Effector memory CD4-positive, alpha-beta T cell (primary cell): Measurements from ENCODE around the gene AP4S1.
"Not testable (repeated sequence)": the region's sequence is repeated elsewhere in the genome, so short reads cannot be mapped to it uniquely, and the experiment has no call there.

Experiments
- DNase-seq, 3 donors: peaks; one replicate each; pipeline ENCODE4 v3.0.0-alpha.2; 2020
- H3K27ac ChIP-seq: 2 replicates; pipeline ENCODE4 v1.7.0; 2013; ENCODE audit warnings: mild to moderate bottlenecking, low read length, moderate library complexity; ENCODE audit not compliant: insufficient read depth, poor library complexity, severe bottlenecking
- H3K27me3 ChIP-seq: replicated peaks from 2 replicates; pipeline ENCODE4 v1.7.0; 2013; ENCODE audit warnings: mild to moderate bottlenecking, low read length; ENCODE audit not compliant: insufficient read depth, control insufficient read depth, poor library complexity, severe bottlenecking
- H3K36me3 ChIP-seq: 2 replicates; pipeline ENCODE4 v1.7.0; 2013; ENCODE audit warnings: mild to moderate bottlenecking, low read length, moderate library complexity; ENCODE audit not compliant: control insufficient read depth, insufficient read depth
- H3K4me1 ChIP-seq: 2 replicates; pipeline ENCODE4 v1.7.0; 2013; ENCODE audit warnings: low read length, mild to moderate bottlenecking; ENCODE audit not compliant: control insufficient read depth, insufficient read depth, poor library complexity, severe bottlenecking
- H3K4me3 ChIP-seq: 2 replicates; pipeline ENCODE4 v1.7.0; 2013; ENCODE audit warnings: low read length, low read depth, mild to moderate bottlenecking; ENCODE audit not compliant: insufficient read depth, poor library complexity, severe bottlenecking
- H3K9me3 ChIP-seq: 2 replicates; pipeline ENCODE4 v1.7.0; 2013; ENCODE audit warnings: mild to moderate bottlenecking, low read length, moderate library complexity; ENCODE audit not compliant: control insufficient read depth
- total RNA-seq, 3 donors: gene quantifications; one replicate each; lab custom pipeline; 2026; lab: John Stamatoyannopoulos, UW

AP4S1 gene
- total RNA-seq, result 20.5 to 23.3 (median 21.1) reads per million in 3 donors

- H3K27ac ChIP-seq, result peak within 1 kb of the TSS; percentile 92
- no peaks in the 10 kb centered on the region for H3K9me3 ChIP-seq
- H3K4me1 ChIP-seq, result peaks cover 12% of the 10 kb centered on the region
- H3K36me3 ChIP-seq, result no peaks in the 10 kb centered on the region
- H3K4me3 ChIP-seq, result peak within 1 kb of the TSS; percentile 96
- H3K27me3 ChIP-seq, result no peaks in the 10 kb centered on the region
- peak; percentile 23 to 32 (median 28) for DNase-seq
Measured at GRCh38 chr14:31025367-31026076, at the start of gene AP4S1. TSS of gene AP4S1 (plus strand) at chr14:31025649. CDS start at chr14:31066197, 40,548 bp downstream.

GRCh38 chr14:30977752-30978151 is 47.7 kb upstream of the AP4S1 start:
- H3K27me3 ChIP-seq, result no peaks in the 10 kb centered on the region
- no peaks in the 10 kb centered on the region for H3K36me3 ChIP-seq
- H3K4me3 ChIP-seq, result no peak overlapping the region
- no peak for DNase-seq
- no peak overlapping the region for H3K27ac ChIP-seq
- H3K4me1 ChIP-seq, result peaks cover 3% of the 10 kb centered on the region
- no peaks in the 10 kb centered on the region for H3K9me3 ChIP-seq

GRCh38 chr14:30980106-30980704 is 45.2 kb upstream of the AP4S1 start:
- H3K27ac ChIP-seq, H3K4me1 ChIP-seq: not testable (repeated sequence)
- DNase-seq, result peak in 1 of 3 donors; percentile 7

GRCh38 chr14:30980980-30981379 is 44.5 kb upstream of the AP4S1 start:
- H3K27ac ChIP-seq, result no peak overlapping the region
- H3K4me3 ChIP-seq, result no peak overlapping the region
- no peak for DNase-seq
- no peaks in the 10 kb centered on the region for H3K4me1 ChIP-seq
- no peaks in the 10 kb centered on the region for H3K27me3 ChIP-seq
- H3K9me3 ChIP-seq, result no peaks in the 10 kb centered on the region
- H3K36me3 ChIP-seq, result no peaks in the 10 kb centered on the region

More at GRCh38 chr14:30980106-30980704, 45.2 kb upstream of the AP4S1 start:
- H3K36me3 ChIP-seq, H3K27me3 ChIP-seq, H3K9me3 ChIP-seq, H3K4me3 ChIP-seq: not testable (repeated sequence)

GRCh38 chr14:30982533-30982932 is 42.9 kb upstream of the AP4S1 start:
- no peaks in the 10 kb centered on the region for H3K4me1 ChIP-seq
- H3K27ac ChIP-seq, result no peak overlapping the region
- no peak for DNase-seq
- no peaks in the 10 kb centered on the region for H3K36me3 ChIP-seq
- no peak overlapping the region for H3K4me3 ChIP-seq
- no peaks in the 10 kb centered on the region for H3K9me3 ChIP-seq
- no peaks in the 10 kb centered on the region for H3K27me3 ChIP-seq

- Histone ChIP-seq H3K4me3 (no peak overlapping the region), H3K4me1 (no peaks in the 10 kb centered on the region), H3K27me3 (no peaks in the 10 kb centered on the region), H3K27ac (no peak overlapping the region), H3K9me3 (no peaks in the 10 kb centered on the region), H3K36me3 (peaks cover under 1% of the 10 kb centered on the region)
- no peak for DNase-seq
Measured at GRCh38 chr14:30983858-30984257, 41.6 kb upstream of the AP4S1 start.

GRCh38 chr14:30985796-30986195 is 39.7 kb upstream of the AP4S1 start:
- H3K4me3 ChIP-seq, result no peak overlapping the region
- no peaks in the 10 kb centered on the region for H3K4me1 ChIP-seq
- H3K27me3 ChIP-seq, result no peaks in the 10 kb centered on the region
- no peak overlapping the region for H3K27ac ChIP-seq
- DNase-seq, result no peak
- no peaks in the 10 kb centered on the region for H3K9me3 ChIP-seq
- H3K36me3 ChIP-seq, result peaks cover 3% of the 10 kb centered on the region

- DNase-seq, result no peak
- Histone ChIP-seq H3K27me3 (no peaks in the 10 kb centered on the region), H3K36me3 (peaks cover 3% of the 10 kb centered on the region), H3K9me3 (no peaks in the 10 kb centered on the region), H3K27ac (no peak overlapping the region), H3K4me1 (no peaks in the 10 kb centered on the region), H3K4me3 (no peak overlapping the region)
Measured at GRCh38 chr14:30988509-30988908, 36.9 kb upstream of the AP4S1 start.

GRCh38 chr14:30990770-30991169 is 34.7 kb upstream of the AP4S1 start:
- no peak for DNase-seq
- Histone ChIP-seq H3K4me1 (no peaks in the 10 kb centered on the region), H3K36me3 (peaks cover 3% of the 10 kb centered on the region), H3K27me3 (no peaks in the 10 kb centered on the region), H3K4me3 (no peak overlapping the region), H3K27ac (no peak overlapping the region), H3K9me3 (no peaks in the 10 kb centered on the region)

GRCh38 chr14:30991408-30991807 is 34.0 kb upstream of the AP4S1 start:
- no peak overlapping the region for H3K4me3 ChIP-seq
- H3K27ac ChIP-seq, result no peak overlapping the region
- no peaks in the 10 kb centered on the region for H3K9me3 ChIP-seq
- H3K36me3 ChIP-seq, result peaks cover 3% of the 10 kb centered on the region
- no peaks in the 10 kb centered on the region for H3K27me3 ChIP-seq
- no peaks in the 10 kb centered on the region for H3K4me1 ChIP-seq
- DNase-seq, result no peak
